H7 (cell line): ENCODE data around the gene GALNT12. TPM values are rescaled to one million over a fixed set of nuclear protein-coding genes. Genes with fewer than 3 reads are reported as not detected.

Source experiments
- DNase-seq: peaks from one replicate; pipeline ENCODE4 v3.0.0; 2012
- H3K27me3 ChIP-seq: 2 replicates; pipeline ENCODE4 v1.6.0; 2011; ENCODE audit warnings: mild to moderate bottlenecking, low read length; ENCODE audit not compliant: control insufficient read depth, insufficient read depth
- H3K36me3 ChIP-seq: replicated peaks from 2 replicates; pipeline ENCODE4 v1.5.1; 2011; ENCODE audit warnings: low read length; ENCODE audit not compliant: control insufficient read depth, insufficient read depth
- H3K4me3 ChIP-seq: 2 replicates; pipeline ENCODE4 v1.5.1; 2011; ENCODE audit warnings: low read depth, mild to moderate bottlenecking, control low read depth, low read length, moderate library complexity; ENCODE audit not compliant: insufficient read depth
- total RNA-seq: library from RNA; depleted of rRNA; stranded (reverse); fragments of >200 nt; shearing (Covaris generic); gene quantifications from 2 replicates; pipeline ENCODE4 v1.2.3, GENCODE V29; 2014

GALNT12 gene
- total RNA-seq, 1 experiment from 2014 or later = 10.6 TPM

- Histone ChIP-seq H3K27me3 (no peaks in the 10 kb centered on the region), H3K36me3 (peaks cover 1% of the 10 kb centered on the region; the same call in 1 of the 2 replicates), H3K4me3 (no peak overlapping the region)
- DNase-seq = no peak
These were observed 35.0 kb downstream of the GALNT12 start for GRCh38 chr9:98842510-98842909.

- no peak for DNase-seq
- Histone ChIP-seq H3K36me3 (no peaks in the 10 kb centered on the region), H3K4me3 (no peak overlapping the region), H3K27me3 (no peaks in the 10 kb centered on the region)
These were observed 38.6 kb downstream of the GALNT12 start for GRCh38 chr9:98846081-98846480.

- no peaks in the 10 kb centered on the region for H3K36me3 ChIP-seq
- no peak overlapping the region for H3K4me3 ChIP-seq
- DNase-seq = no peak
- H3K27me3 ChIP-seq = no peaks in the 10 kb centered on the region
These were observed 39.4 kb downstream of the GALNT12 start for GRCh38 chr9:98846879-98847278.

- H3K36me3 ChIP-seq = no peaks in the 10 kb centered on the region
- no peaks in the 10 kb centered on the region for H3K27me3 ChIP-seq
- H3K4me3 ChIP-seq = no peak overlapping the region
- DNase-seq = peak; percentile 82
These were observed 41.1 kb downstream of the GALNT12 start for GRCh38 chr9:98848450-98849149.

GRCh38 chr9:98849563-98849962 lies 42.1 kb downstream of the GALNT12 start:
- no peak for DNase-seq
- Histone ChIP-seq H3K27me3 (no peaks in the 10 kb centered on the region), H3K36me3 (no peaks in the 10 kb centered on the region), H3K4me3 (no peak overlapping the region)

- no peaks in the 10 kb centered on the region for H3K36me3 ChIP-seq
- H3K4me3 ChIP-seq = no peak overlapping the region
- no peaks in the 10 kb centered on the region for H3K27me3 ChIP-seq
- peak; percentile 77 for DNase-seq
These were observed 43.6 kb downstream of the GALNT12 start for GRCh38 chr9:98850851-98851729.

GRCh38 chr9:98851730-98852459 lies 44.4 kb downstream of the GALNT12 start:
- Histone ChIP-seq H3K36me3 (no peaks in the 10 kb centered on the region), H3K4me3 (no peak overlapping the region), H3K27me3 (no peaks in the 10 kb centered on the region)
- DNase-seq = no peak

- no peak overlapping the region for H3K4me3 ChIP-seq
These were observed 44.9 kb downstream of the GALNT12 start for GRCh38 chr9:98852460-98852734.

GRCh38 chr9:98852961-98853360 lies 45.5 kb downstream of the GALNT12 start:
- H3K27me3 ChIP-seq = no peaks in the 10 kb centered on the region
- no peak for DNase-seq
- no peaks in the 10 kb centered on the region for H3K36me3 ChIP-seq
- H3K4me3 ChIP-seq = no peak overlapping the region

More at GRCh38 chr9:98852460-98852734, 44.9 kb downstream of the GALNT12 start:
- Histone ChIP-seq H3K27me3 (no peaks in the 10 kb centered on the region), H3K36me3 (no peaks in the 10 kb centered on the region)
- DNase-seq = no peak

GRCh38 chr9:98854266-98854665 lies 46.8 kb downstream of the GALNT12 start:
- Histone ChIP-seq H3K27me3 (no peaks in the 10 kb centered on the region), H3K4me3 (no peak overlapping the region), H3K36me3 (no peaks in the 10 kb centered on the region)
- DNase-seq = no peak

GRCh38 chr9:98855592-98855991 lies 48.1 kb downstream of the GALNT12 start:
- Histone ChIP-seq H3K27me3 (no peaks in the 10 kb centered on the region), H3K4me3 (no peak overlapping the region), H3K36me3 (no peaks in the 10 kb centered on the region)
- no peak for DNase-seq

- no peaks in the 10 kb centered on the region for H3K36me3 ChIP-seq
- no peak overlapping the region for H3K4me3 ChIP-seq
- DNase-seq = no peak
- no peaks in the 10 kb centered on the region for H3K27me3 ChIP-seq
These were observed 49.5 kb downstream of the GALNT12 start for GRCh38 chr9:98856982-98857381.

- Histone ChIP-seq H3K4me3 (no peak overlapping the region), H3K36me3 (no peaks in the 10 kb centered on the region), H3K27me3 (no peaks in the 10 kb centered on the region)
- no peak for DNase-seq
These were observed 52.5 kb downstream of the GALNT12 start for GRCh38 chr9:98859941-98860340.

GRCh38 chr9:98860871-98861293 lies 53.4 kb downstream of the GALNT12 start:
- Histone ChIP-seq H3K36me3 (no peaks in the 10 kb centered on the region), H3K4me3 (no peak overlapping the region), H3K27me3 (no peaks in the 10 kb centered on the region)
- peak; percentile 37 for DNase-seq
